ENCODE data around the gene AXDND1. TPM values are rescaled to one million over a fixed set of nuclear protein-coding genes. Genes with fewer than 3 reads are reported as not detected.

AXDND1 gene
- total and polyA plus RNA-seq, 12 donors: 1.2 to 24.6 (median 3.8) TPM; not detected in 1

GRCh38 chr1:179337942-179338560 is 27.7 kb upstream of the AXDND1 start:
- Histone ChIP-seq H3K36me3 (replicated peaks in 1 of 2) (peaks cover 0 to 63% of the 10 kb centered on the region in 2 donors), H3K4me3 (no peak overlapping the region), H3K4me1 (replicated peaks in 1 of 2) (peaks cover 0 to under 1% of the 10 kb centered on the region in 2 donors), H3K27ac (peak overlapping the region in 2 of 5 donors; percentile 4 to 40), H3K9me3 (replicated peaks in 1 of 3) (no peaks in the 10 kb centered on the region), H3K27me3 (no peaks in the 10 kb centered on the region)
- 76 to 81% (median 77%) methylated on average over 5 of the region's 5 CpGs for WGBS, 4 donors
- no peak for DNase-seq
- intact Hi-C loops (cut with DNase I): no loop called here
- TF ChIP-seq POLR2A (IDR thresholded peaks at IDR 0.05) (no peak), CTCF (IDR thresholded peaks at IDR 0.05) (no peak)

GRCh38 chr1:179340918-179341317 is 24.9 kb upstream of the AXDND1 start:
- peaks cover 0 to 85% of the 10 kb centered on the region in 2 donors for H3K36me3 ChIP-seq (replicated peaks in 1 of 2)
- no peak for TF ChIP-seq POLR2A (IDR thresholded peaks at IDR 0.05)
- TF ChIP-seq CTCF (IDR thresholded peaks at IDR 0.05): no peak
- WGBS, 4 donors: 73 to 86% (median 80%) methylated on average over 5 of the region's 5 CpGs
- H3K4me3 ChIP-seq: no peak overlapping the region
- DNase-seq: no peak
- no peaks in the 10 kb centered on the region for H3K9me3 ChIP-seq (replicated peaks in 1 of 3)
- intact Hi-C loops (cut with DNase I): no loop called here
- no peaks in the 10 kb centered on the region for H3K4me1 ChIP-seq (replicated peaks in 1 of 2)
- H3K27me3 ChIP-seq: no peaks in the 10 kb centered on the region
- H3K27ac ChIP-seq: no peak overlapping the region

GRCh38 chr1:179341943-179342547 is 23.7 kb upstream of the AXDND1 start:
- intact Hi-C loops (cut with DNase I): no loop called here
- Histone ChIP-seq H3K9me3 (replicated peaks in 1 of 3) (no peaks in the 10 kb centered on the region), H3K4me1 (replicated peaks in 1 of 2) (no peaks in the 10 kb centered on the region), H3K27me3 (no peaks in the 10 kb centered on the region), H3K27ac (no peak overlapping the region), H3K4me3 (no peak overlapping the region), H3K36me3 (replicated peaks in 1 of 2) (peaks cover 0 to 90% of the 10 kb centered on the region in 2 donors)
- no peak for DNase-seq
- 64 to 79% (median 68%) methylated on average over 4 of the region's 4 CpGs for WGBS, 4 donors
- TF ChIP-seq POLR2A (IDR thresholded peaks at IDR 0.05) (no peak), CTCF (IDR thresholded peaks at IDR 0.05) (no peak)

GRCh38 chr1:179342740-179343404 is 22.9 kb upstream of the AXDND1 start:
- Histone ChIP-seq H3K4me1 (replicated peaks in 1 of 2) (no peaks in the 10 kb centered on the region), H3K36me3 (replicated peaks in 1 of 2) (peaks cover 0 to 96% of the 10 kb centered on the region in 2 donors), H3K27me3 (no peaks in the 10 kb centered on the region), H3K27ac (no peak overlapping the region), H3K9me3 (replicated peaks in 1 of 3) (no peaks in the 10 kb centered on the region), H3K4me3 (no peak overlapping the region)
- TF ChIP-seq CTCF (IDR thresholded peaks at IDR 0.05): no peak
- 83 to 87% (median 86%) methylated on average over 4 of the region's 4 CpGs for WGBS, 4 donors
- intact Hi-C loops (cut with DNase I): no loop called here
- DNase-seq: no peak

Data from adrenal gland (tissue), 12 donors.